HG03025 (cell line): ENCODE results near the gene GUCY2C.
"Not testable (repeated sequence)": the region's sequence is repeated elsewhere in the genome, so short reads cannot be mapped to it uniquely, and the experiment has no call there.

Source experiments
- ATAC-seq: cut with Tn5 transposase; IDR thresholded peaks from one replicate; pipeline ENCODE4 v1.9.1; 2021; ENCODE audit warnings: mild to moderate bottlenecking, moderate library complexity; ENCODE audit not compliant: unreplicated experiment, low FRiP score

Gene GUCY2C

GRCh38 chr12:14689144-14689543 is 7.3 kb downstream of the GUCY2C start:
- no peak for ATAC-seq

- not testable (repeated sequence) for ATAC-seq
Observed at GRCh38 chr12:14682231-14682630, 14.2 kb downstream of the GUCY2C start.

GRCh38 chr12:14681625-14682024 is 14.8 kb downstream of the GUCY2C start:
- no peak for ATAC-seq

GRCh38 chr12:14681190-14681589 is 15.2 kb downstream of the GUCY2C start:
- no peak for ATAC-seq

GRCh38 chr12:14678547-14679150 is 17.8 kb downstream of the GUCY2C start:
- no peak for ATAC-seq

- ATAC-seq: no peak
Observed at GRCh38 chr12:14668591-14668990, 27.8 kb downstream of the GUCY2C start.

- no peak for ATAC-seq
Observed at GRCh38 chr12:14665354-14666348, 30.7 kb downstream of the GUCY2C start.

GRCh38 chr12:14664434-14665023 is 31.9 kb downstream of the GUCY2C start:
- no peak for ATAC-seq

- no peak for ATAC-seq
Observed at GRCh38 chr12:14663002-14663401, 33.4 kb downstream of the GUCY2C start.

GRCh38 chr12:14656846-14657245 is 39.6 kb downstream of the GUCY2C start:
- ATAC-seq: no peak

GRCh38 chr12:14655284-14655683 is 41.1 kb downstream of the GUCY2C start:
- no peak for ATAC-seq

- no peak for ATAC-seq
Observed at GRCh38 chr12:14654842-14655241, 41.6 kb downstream of the GUCY2C start.

GRCh38 chr12:14654416-14654815 is 42.0 kb downstream of the GUCY2C start:
- no peak for ATAC-seq

- no peak for ATAC-seq
Observed at GRCh38 chr12:14652483-14652882, 43.9 kb downstream of the GUCY2C start.

- ATAC-seq: no peak
Observed at GRCh38 chr12:14651371-14651770, 45.0 kb downstream of the GUCY2C start.

GRCh38 chr12:14650789-14651188 is 45.6 kb downstream of the GUCY2C start:
- no peak for ATAC-seq

- no peak for ATAC-seq
Observed at GRCh38 chr12:14647028-14647750, 49.2 kb downstream of the GUCY2C start.

- no peak for ATAC-seq
Observed at GRCh38 chr12:14643251-14643650, 53.1 kb downstream of the GUCY2C start.

- no peak for ATAC-seq
Observed at GRCh38 chr12:14638066-14638465, 58.3 kb downstream of the GUCY2C start.

GRCh38 chr12:14635776-14636175 is 60.6 kb downstream of the GUCY2C start:
- no peak for ATAC-seq

GRCh38 chr12:14630793-14631192 is 65.6 kb downstream of the GUCY2C start:
- ATAC-seq: no peak
